Loucy (cell line): ENCODE data around the gene PLCB3.

Source experiments
- H2AFZ ChIP-seq: fragments of 200-600 bp; sonication (generic); 2 replicates; pipeline ENCODE4 v1.6.0; 2016; ENCODE audit warnings: antibody characterized with exemption, mild to moderate bottlenecking, low read length, moderate library complexity
- H3F3A ChIP-seq: fragments of 200-600 bp; 2 replicates; pipeline ENCODE4 v1.6.0; 2016; ENCODE audit warnings: antibody characterized with exemption, low read depth, mild to moderate bottlenecking
- H3K27me3 ChIP-seq: fragments of 200-600 bp; sonication (generic); 2 replicates; pipeline ENCODE4 v1.6.1; 2014; ENCODE audit warnings: low read length, mild to moderate bottlenecking; ENCODE audit not compliant: insufficient read depth, poor library complexity, severe bottlenecking
- H3K36me3 ChIP-seq: fragments of 200-600 bp; sonication (generic); 2 replicates; pipeline ENCODE4 v1.6.1; 2016; ENCODE audit warnings: low read length; ENCODE audit not compliant: insufficient read depth
- H3K4me1 ChIP-seq: fragments of 200-600 bp; sonication (generic); 2 replicates; pipeline ENCODE4 v1.5.1; 2014; ENCODE audit warnings: low read length, mild to moderate bottlenecking; ENCODE audit not compliant: insufficient read depth, poor library complexity, severe bottlenecking
- H3K4me2 ChIP-seq: fragments of 200-600 bp; sonication (generic); 2 replicates; pipeline ENCODE4 v1.6.0; 2014; ENCODE audit warnings: antibody characterized with exemption, low read length, low read depth, mild to moderate bottlenecking; ENCODE audit not compliant: poor library complexity, severe bottlenecking
- H3K4me3 ChIP-seq: fragments of 200-600 bp; sonication (generic); 2 replicates; pipeline ENCODE4 v1.5.1; 2014; ENCODE audit warnings: low read length, mild to moderate bottlenecking, mixed read lengths; ENCODE audit not compliant: poor library complexity, severe bottlenecking
- H3K79me2 ChIP-seq: fragments of 200-600 bp; sonication (generic); 2 replicates; pipeline ENCODE4 v1.6.1; 2014; ENCODE audit warnings: low read length; ENCODE audit not compliant: insufficient read depth
- H3K9ac ChIP-seq: fragments of 200-600 bp; sonication (generic); 2 replicates; pipeline ENCODE4 v1.6.0; 2014; ENCODE audit warnings: mild to moderate bottlenecking, low read depth, low read length, moderate library complexity; ENCODE audit not compliant: poor library complexity, severe bottlenecking
- H3K9me2 ChIP-seq: fragments of 200-600 bp; sonication (generic); replicated peaks from 2 replicates; pipeline ENCODE4 v1.6.1; 2016; ENCODE audit warnings: low read depth, low read length, mixed read lengths
- H3K9me3 ChIP-seq: fragments of 200-600 bp; sonication (generic); 2 replicates; pipeline ENCODE4 v1.6.1; 2014; ENCODE audit warnings: mild to moderate bottlenecking, antibody characterized with exemption, low read length, low read depth; ENCODE audit not compliant: insufficient read depth
- H4K20me1 ChIP-seq: fragments of 200-600 bp; sonication (generic); 2 replicates; pipeline ENCODE4 v1.6.0; 2014; ENCODE audit warnings: antibody characterized with exemption, low read length, mild to moderate bottlenecking; ENCODE audit not compliant: insufficient read depth, poor library complexity, severe bottlenecking
- CTCF ChIP-seq: fragments of 200-600 bp; sonication (generic); conservative IDR thresholded peaks from 2 replicates; pipeline ENCODE4 v1.5.1; 2014; ENCODE audit warnings: mild to moderate bottlenecking, antibody characterized with exemption, low read length
- EZH2phosphoT487 ChIP-seq: fragments of 200-600 bp; IDR thresholded peaks from 2 replicates; pipeline ENCODE4 v1.6.1; 2018; ENCODE audit warnings: antibody characterized with exemption, mild to moderate bottlenecking, moderate library complexity, borderline replicate concordance

PLCB3 gene

GRCh38 chr11:64239662-64240434 lies 11.5 kb upstream of the PLCB3 start:
- peaks cover 11% of the 10 kb centered on the region; the same call in 1 of the 2 replicates for H3K36me3 ChIP-seq
- H3K9me2 ChIP-seq, result no peaks in the 10 kb centered on the region
- H3K4me2 ChIP-seq, result peak overlapping the region; percentile 92
- TF ChIP-seq CTCF (no peak), EZH2phosphoT487 (no peak)
- peaks cover 5% of the 10 kb centered on the region; the same call in 1 of the 2 replicates for H3F3A ChIP-seq
- H3K27me3 ChIP-seq, result no peaks in the 10 kb centered on the region
- H3K4me1 ChIP-seq, result peaks cover 36% of the 10 kb centered on the region
- peaks cover 25% of the 10 kb centered on the region for H4K20me1 ChIP-seq
- H3K9ac ChIP-seq, result peak overlapping the region; percentile 86
- peaks cover 46% of the 10 kb centered on the region for H3K79me2 ChIP-seq
- no peaks in the 10 kb centered on the region for H3K9me3 ChIP-seq
- H3K4me3 ChIP-seq, result peak overlapping the region; percentile 92
- H2AFZ ChIP-seq, result no peak overlapping the region

- H3K9ac ChIP-seq, result peak within 1 kb of the TSS; percentile 86
- H3K4me3 ChIP-seq, result peak within 1 kb of the TSS; percentile 92
- peaks cover 11% of the 10 kb centered on the region; the same call in 1 of the 2 replicates for H3K36me3 ChIP-seq
- H3K27me3 ChIP-seq, result no peaks in the 10 kb centered on the region
- H3K4me2 ChIP-seq, result peak within 1 kb of the TSS; percentile 92
- H3F3A ChIP-seq, result peaks cover 5% of the 10 kb centered on the region; the same call in 1 of the 2 replicates
- peaks cover 28% of the 10 kb centered on the region for H4K20me1 ChIP-seq
- H3K9me3 ChIP-seq, result no peaks in the 10 kb centered on the region
- peaks cover 46% of the 10 kb centered on the region for H3K79me2 ChIP-seq
- no peaks in the 10 kb centered on the region for H3K9me2 ChIP-seq
- H2AFZ ChIP-seq, result peak within 1 kb of the TSS; percentile 70
- TF ChIP-seq CTCF (no peak), EZH2phosphoT487 (no peak)
- H3K4me1 ChIP-seq, result peaks cover 35% of the 10 kb centered on the region
These were observed 10.7 kb upstream of the PLCB3 start, which contains the start of gene FKBP2 for GRCh38 chr11:64240435-64241240. FKBP2 (plus strand) TSS chr11:64241095; CDS start chr11:64242388, 1,293 bp downstream.

- Histone ChIP-seq H4K20me1 (peaks cover 31% of the 10 kb centered on the region), H3K9ac (peak overlapping the region; percentile 86), H3K27me3 (no peaks in the 10 kb centered on the region), H3K4me1 (peaks cover 33% of the 10 kb centered on the region), H2AFZ (peak overlapping the region; percentile 56), H3K4me3 (peak overlapping the region; percentile 92), H3K79me2 (peaks cover 46% of the 10 kb centered on the region), H3K36me3 (peaks cover 11% of the 10 kb centered on the region; the same call in 1 of the 2 replicates), H3K9me3 (no peaks in the 10 kb centered on the region), H3F3A (peaks cover 5% of the 10 kb centered on the region; the same call in 1 of the 2 replicates), H3K9me2 (no peaks in the 10 kb centered on the region), H3K4me2 (peak overlapping the region; percentile 92)
- TF ChIP-seq EZH2phosphoT487, result no peak
- TF ChIP-seq CTCF, result no peak
These were observed 10.2 kb upstream of the PLCB3 start for GRCh38 chr11:64241241-64241490.
